GM23338 (cell line): ENCODE measurements around the gene DAW1. TPM values are rescaled to one million over a fixed set of nuclear protein-coding genes. Genes with fewer than 3 reads are reported as not detected.

ENCODE experiments used
- ATAC-seq: fragments of 200-7000 bp; cut with Tn5 transposase; 3 replicates; pipeline ENCODE4 v1.9.1; 2020
- DNase-seq: peaks from one replicate; pipeline ENCODE4 v3.0.0-alpha.2; 2015; ENCODE audit warnings: low spot score
- H2AFZ ChIP-seq: fragments of 200-600 bp; sonication (generic); 2 replicates; pipeline ENCODE4 v1.8.0; 2016; ENCODE audit warnings: antibody characterized with exemption, mild to moderate bottlenecking, moderate library complexity
- H3F3A ChIP-seq: fragments of 200-600 bp; sonication (generic); replicated peaks from 2 replicates; pipeline ENCODE4 v1.8.0; 2017; ENCODE audit warnings: antibody characterized with exemption, mixed run types, low read depth
- H3K27ac ChIP-seq: fragments of 200-600 bp; sonication (generic); 2 replicates; pipeline ENCODE4 v1.6.1; 2016; ENCODE audit warnings: low read depth
- H3K27me3 ChIP-seq: fragments of 200-600 bp; sonication (generic); 2 replicates; pipeline ENCODE4 v1.8.0; 2016; ENCODE audit warnings: mild to moderate bottlenecking, mixed run types, moderate library complexity; ENCODE audit not compliant: insufficient read depth
- H3K36me3 ChIP-seq: fragments of 200-600 bp; sonication (generic); 2 replicates; pipeline ENCODE4 v1.8.0; 2016; ENCODE audit warnings: mild to moderate bottlenecking; ENCODE audit not compliant: insufficient read depth
- H3K4me1 ChIP-seq: fragments of 200-600 bp; sonication (generic); 2 replicates; pipeline ENCODE4 v1.8.0; 2016; ENCODE audit warnings: mild to moderate bottlenecking, moderate library complexity; ENCODE audit not compliant: insufficient read depth
- H3K4me2 ChIP-seq: fragments of 200-600 bp; sonication (generic); 2 replicates; pipeline ENCODE4 v1.7.1; 2017; ENCODE audit warnings: mixed run types
- H3K4me3 ChIP-seq: fragments of 200-600 bp; sonication (generic); 2 replicates; pipeline ENCODE4 v1.6.1; 2016; ENCODE audit warnings: mixed run types
- H3K79me2 ChIP-seq: fragments of 200-600 bp; sonication (generic); replicated peaks from 2 replicates; pipeline ENCODE4 v1.8.0; 2017; ENCODE audit warnings: mild to moderate bottlenecking; ENCODE audit not compliant: insufficient read depth
- H3K9me2 ChIP-seq: fragments of 200-600 bp; sonication (generic); 2 replicates; pipeline ENCODE4 v1.8.0; 2017; ENCODE audit not compliant: insufficient read depth
- H4K20me1 ChIP-seq: fragments of 200-600 bp; sonication (generic); replicated peaks from 2 replicates; pipeline ENCODE4 v1.8.0; 2017; ENCODE audit warnings: mild to moderate bottlenecking; ENCODE audit not compliant: insufficient read depth
- H3K27ac Mint-ChIP-seq: 2 replicates; pipeline ENCODE4 v1.8.0; 2020; ENCODE audit warnings: inconsistent platforms, mild to moderate bottlenecking, moderate library complexity, mixed read lengths
- H3K27me3 Mint-ChIP-seq: 3 replicates; pipeline ENCODE4 v1.8.0; 2022; ENCODE audit warnings: low read depth, mild to moderate bottlenecking, moderate library complexity, mixed read lengths, inconsistent platforms; ENCODE audit not compliant: insufficient read depth, poor library complexity
- H3K36me3 Mint-ChIP-seq: 3 replicates; pipeline ENCODE4 v1.8.0; 2021; ENCODE audit warnings: low read depth, mild to moderate bottlenecking, inconsistent platforms, moderate library complexity, mixed read lengths
- H3K4me1 Mint-ChIP-seq: 3 replicates; pipeline ENCODE4 v1.8.0; 2020; ENCODE audit warnings: mild to moderate bottlenecking, inconsistent platforms, mixed read lengths
- H3K4me3 Mint-ChIP-seq: 3 replicates; pipeline ENCODE4 v1.8.0; 2021; ENCODE audit warnings: moderate library complexity, mild to moderate bottlenecking, inconsistent platforms, mixed read lengths
- H3K9me3 Mint-ChIP-seq: 3 replicates; pipeline ENCODE4 v1.8.0; 2020; ENCODE audit warnings: moderate library complexity, mild to moderate bottlenecking, inconsistent platforms, mixed read lengths
- CREB1 ChIP-seq: fragments of 250-450 bp; sonication (Bioruptor Pico); IDR thresholded peaks from 2 replicates; pipeline ENCODE4 v1.5.0; 2020; ENCODE audit warnings: low read depth, mild to moderate bottlenecking, moderate library complexity
- CTCF ChIP-seq, 2 experiments: fragments of 200-600 bp in 1 of 2; sonication (generic) in 1 of 2; conservative IDR thresholded peaks; 2 replicates each; pipeline versions ENCODE4 v1.5.1 to v1.6.1; 2016 to 2017; ENCODE audit warnings: antibody characterized with exemption in 2 of 2, low read depth in 2 of 2, mild to moderate bottlenecking in 2 of 2, moderate library complexity in 1 of 2
- EZH2 ChIP-seq: fragments of 200-600 bp; sonication (generic); IDR thresholded peaks from one replicate; pipeline ENCODE4 v1.8.0; 2017; ENCODE audit warnings: antibody characterized with exemption, mild to moderate bottlenecking, low read depth; ENCODE audit not compliant: unreplicated experiment
- JUNB ChIP-seq: IDR thresholded peaks from one replicate; pipeline ENCODE4 v1.6.1; 2016; ENCODE audit warnings: antibody characterized with exemption; ENCODE audit not compliant: unreplicated experiment
- NANOG ChIP-seq: IDR thresholded peaks from 2 replicates; pipeline ENCODE4 v1.6.1; 2016; ENCODE audit warnings: antibody characterized with exemption, borderline replicate concordance
- POLR2AphosphoS5 ChIP-seq: IDR thresholded peaks from 2 replicates; pipeline ENCODE4 v1.6.1; 2016; ENCODE audit warnings: antibody characterized with exemption, low read depth
- REST ChIP-seq: IDR thresholded peaks from one replicate; pipeline ENCODE4 v1.6.1; 2018; ENCODE audit warnings: antibody characterized with exemption; ENCODE audit not compliant: unreplicated experiment
- STAT1 ChIP-seq: IDR thresholded peaks from one replicate; pipeline ENCODE4 v1.6.1; 2016; ENCODE audit warnings: antibody characterized with exemption; ENCODE audit not compliant: unreplicated experiment
- ZNF462 ChIP-seq: fragments of 250-450 bp; sonication (Bioruptor Pico); IDR thresholded peaks from 2 replicates; pipeline ENCODE4 v1.5.0; 2020; ENCODE audit warnings: mild to moderate bottlenecking, moderate library complexity
- polyA plus RNA-seq: library from polyadenylated mRNA; unstranded; fragments of >200 nt; fragmentation: Nextera tagmentation; extraction: Ambion mirVana; gene quantifications from 2 replicates; pipeline ENCODE4 v1.2.1, GENCODE V29; 2016
- total RNA-seq: library from RNA; depleted of rRNA; stranded (reverse); fragments of >200 nt; shearing (Covaris generic); gene quantifications from 2 replicates; pipeline ENCODE4 v1.2.3, GENCODE V29; 2014

The DAW1 gene
- total and polyA plus RNA-seq, 2 experiments from 2014 or later = 0.71 to 2.0 TPM

GRCh38 chr2:227856697-227857096, 14.7 kb upstream of the DAW1 start (continued):
- TF ChIP-seq ZNF462 (CRISPR knock-in tag) = no peak
- no peak for TF ChIP-seq STAT1
- TF ChIP-seq JUNB = no peak
- TF ChIP-seq CREB1 = no peak
- no peak for TF ChIP-seq EZH2
- no peak for TF ChIP-seq NANOG
- TF ChIP-seq CTCF (conservative IDR thresholded peaks at IDR 0.05; ENCODE audit: low read depth in 2 of 2) = no peak

GRCh38 chr2:227860221-227860641, 11.2 kb upstream of the DAW1 start:
- Histone ChIP-seq H3K4me3 (no peak overlapping the region), H3F3A (no peaks in the 10 kb centered on the region), H3K9me2 (no peaks in the 10 kb centered on the region), H3K27ac (no peak overlapping the region), H3K79me2 (no peaks in the 10 kb centered on the region), H3K4me2 (no peak overlapping the region), H4K20me1 (no peaks in the 10 kb centered on the region), H2AFZ (no peak overlapping the region), H3K27me3 (no peaks in the 10 kb centered on the region), H3K36me3 (no peaks in the 10 kb centered on the region), H3K4me1 (peaks cover 18% of the 10 kb centered on the region)
- Mint-ChIP-seq H3K9me3 (no peaks in the 10 kb centered on the region), H3K27ac (no peak overlapping the region), H3K36me3 (no peaks in the 10 kb centered on the region), H3K27me3 (peaks cover 1% of the 10 kb centered on the region), H3K4me1 (peaks cover 18% of the 10 kb centered on the region), H3K4me3 (no peak overlapping the region)
- ATAC-seq (no peak), DNase-seq (no peak)
- TF ChIP-seq EZH2 (no peak), STAT1 (no peak), POLR2AphosphoS5 (no peak), JUNB (no peak), REST (no peak), NANOG (no peak)
